D721Med (cell line): ENCODE measurements around the gene CBLC.
"Not testable (repeated sequence)": the region's sequence is repeated elsewhere in the genome, so short reads cannot be mapped to it uniquely, and the experiment has no call there.

ENCODE experiments used
- DNase-seq: peaks from one replicate; pipeline ENCODE4 v3.0.0; 2011; ENCODE audit warnings: low spot score; ENCODE audit not compliant: insufficient read length
- FAIRE-seq: peaks from 2 replicates; lab custom pipeline; 2011; peaks lifted over from hg19 to GRCh38; lab: Jason Lieb, UNC
- TF ChIP-seq, protein P1 (sequence below): IDR thresholded peaks from 2 replicates; pipeline ENCODE4 v1.5.1; 2012; ENCODE audit warnings: mild to moderate bottlenecking, control low read depth; ENCODE audit not compliant: insufficient read depth; ENCODE audit errors: missing control alignments

Gene CBLC

DNA sequence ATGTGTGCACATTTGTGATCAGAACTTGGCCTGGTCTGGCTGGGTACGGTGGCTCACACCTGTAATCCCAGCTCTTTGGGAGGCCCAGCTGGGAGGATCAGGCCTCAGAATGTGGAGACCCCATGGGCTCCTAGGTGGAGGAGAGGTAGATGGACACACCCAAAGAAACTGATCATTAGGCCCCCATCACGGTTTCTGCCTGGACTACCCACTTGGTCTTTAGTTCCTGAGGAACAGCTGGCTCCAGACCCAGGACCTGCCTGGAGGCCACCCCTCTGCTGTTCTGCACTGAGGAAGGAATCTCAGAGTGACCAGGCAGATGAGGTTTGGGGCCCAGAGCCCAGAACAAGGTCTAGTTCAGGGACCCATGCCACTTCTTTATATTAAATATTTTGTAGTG, 1.5 kb downstream of the CBLC start:
- FAIRE-seq (no peak), DNase-seq (no peak)
- TF ChIP-seq, protein P1, sequence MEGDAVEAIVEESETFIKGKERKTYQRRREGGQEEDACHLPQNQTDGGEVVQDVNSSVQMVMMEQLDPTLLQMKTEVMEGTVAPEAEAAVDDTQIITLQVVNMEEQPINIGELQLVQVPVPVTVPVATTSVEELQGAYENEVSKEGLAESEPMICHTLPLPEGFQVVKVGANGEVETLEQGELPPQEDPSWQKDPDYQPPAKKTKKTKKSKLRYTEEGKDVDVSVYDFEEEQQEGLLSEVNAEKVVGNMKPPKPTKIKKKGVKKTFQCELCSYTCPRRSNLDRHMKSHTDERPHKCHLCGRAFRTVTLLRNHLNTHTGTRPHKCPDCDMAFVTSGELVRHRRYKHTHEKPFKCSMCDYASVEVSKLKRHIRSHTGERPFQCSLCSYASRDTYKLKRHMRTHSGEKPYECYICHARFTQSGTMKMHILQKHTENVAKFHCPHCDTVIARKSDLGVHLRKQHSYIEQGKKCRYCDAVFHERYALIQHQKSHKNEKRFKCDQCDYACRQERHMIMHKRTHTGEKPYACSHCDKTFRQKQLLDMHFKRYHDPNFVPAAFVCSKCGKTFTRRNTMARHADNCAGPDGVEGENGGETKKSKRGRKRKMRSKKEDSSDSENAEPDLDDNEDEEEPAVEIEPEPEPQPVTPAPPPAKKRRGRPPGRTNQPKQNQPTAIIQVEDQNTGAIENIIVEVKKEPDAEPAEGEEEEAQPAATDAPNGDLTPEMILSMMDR: no peak

DNA sequence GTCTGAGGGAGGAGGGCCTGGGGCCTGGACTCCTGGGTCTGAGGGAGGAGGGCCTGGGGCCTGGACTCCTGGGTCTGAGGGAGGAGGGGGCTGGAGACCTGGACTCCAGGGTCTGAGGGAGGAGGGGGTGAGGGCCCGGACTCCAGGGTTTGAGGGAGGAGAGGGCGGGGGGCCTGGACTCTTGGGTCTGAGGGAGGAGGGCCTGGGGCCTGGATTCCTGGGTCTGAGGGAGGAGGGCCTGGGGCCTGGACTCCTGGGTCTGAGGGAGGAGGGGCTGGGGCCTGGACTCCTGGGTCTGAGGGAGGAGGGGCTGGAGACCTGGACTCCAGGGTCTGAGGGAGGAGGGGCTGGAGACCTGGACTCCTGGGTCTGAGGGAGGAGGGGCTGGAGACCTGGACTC, 4.0 kb downstream of the CBLC start:
- not testable (repeated sequence) for FAIRE-seq, DNase-seq

DNA sequence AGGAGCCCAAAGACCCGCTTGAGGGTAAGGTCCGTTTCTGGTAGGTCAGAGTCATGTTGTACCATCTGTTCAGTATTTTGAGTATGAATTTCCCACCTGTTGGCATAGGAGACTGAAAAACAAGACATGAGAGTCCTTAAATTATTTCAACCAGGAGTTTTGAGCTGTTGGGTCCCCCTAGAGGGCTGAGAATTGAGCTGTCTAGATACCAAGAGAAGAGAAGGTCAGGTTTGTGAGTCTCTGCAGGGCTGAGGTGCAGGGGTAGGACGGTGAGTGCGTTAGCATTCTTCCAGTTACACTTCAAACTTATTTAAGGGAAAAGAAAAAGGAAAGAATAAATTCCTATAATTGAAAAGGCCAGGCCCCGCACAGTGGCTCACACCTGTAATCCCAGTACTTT, 5.0 kb downstream of the CBLC start:
- no peak for FAIRE-seq
- TF ChIP-seq, protein P1: no peak
- no peak for DNase-seq

DNA sequence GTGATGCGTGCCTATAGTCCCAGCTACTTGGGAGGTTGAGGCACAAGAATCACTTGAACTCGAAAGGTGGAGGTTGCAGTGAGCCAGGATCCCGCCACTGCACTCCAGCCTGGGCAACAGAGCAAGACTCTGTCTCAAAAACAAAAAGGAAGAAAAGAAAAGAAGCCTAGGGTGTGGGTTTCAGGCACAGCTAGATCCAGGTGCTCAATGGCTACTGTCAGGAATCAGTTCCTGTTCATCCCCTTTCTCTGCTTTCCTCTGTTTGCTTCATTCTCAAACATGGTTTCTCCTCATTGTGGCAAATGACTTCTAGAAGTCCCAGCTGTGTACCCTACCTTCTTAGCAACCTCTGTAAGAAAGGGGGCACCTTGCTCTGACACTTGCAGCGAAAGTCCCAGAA, 5.9 kb downstream of the CBLC start:
- FAIRE-seq (no peak), DNase-seq (no peak)
- TF ChIP-seq, protein P1: no peak

DNA sequence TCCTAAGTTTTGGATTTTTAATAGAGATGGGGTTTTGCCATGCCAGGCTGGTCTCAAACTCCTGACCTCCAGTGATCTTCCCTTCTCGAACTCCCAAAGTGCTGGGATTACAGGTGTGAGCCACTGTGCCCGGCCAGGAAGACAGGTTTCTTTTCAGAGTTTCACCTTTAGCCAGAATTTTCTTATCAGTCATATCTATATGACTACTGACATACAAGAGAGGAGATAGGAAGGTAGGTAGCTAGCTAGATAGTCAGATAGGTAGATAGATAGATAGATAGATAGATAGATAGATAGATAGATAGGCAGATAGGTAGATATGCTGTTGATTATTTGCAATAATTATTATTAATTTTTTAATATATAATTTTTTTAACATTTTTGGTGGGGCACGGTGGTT, 7.6 kb downstream of the CBLC start:
- no peak for FAIRE-seq
- TF ChIP-seq, protein P1: no peak

DNA sequence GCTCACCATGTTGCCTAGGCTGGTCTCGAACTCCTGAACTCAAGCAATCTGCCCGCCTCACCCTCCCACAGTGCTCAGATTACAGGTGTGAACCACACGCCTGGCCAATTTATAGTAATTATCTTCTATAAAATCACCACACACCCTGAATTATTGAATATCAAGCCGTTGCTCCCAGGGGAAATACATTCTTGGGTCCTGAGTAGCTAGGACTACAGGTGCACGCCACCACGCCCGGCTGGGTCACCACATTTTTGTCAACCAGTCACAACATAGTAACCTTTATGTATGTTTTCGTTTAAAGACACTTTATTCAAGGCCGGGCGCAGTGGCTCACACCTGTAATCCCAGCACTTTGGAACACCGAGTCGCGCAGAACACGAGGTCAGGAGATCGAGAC, 8.3 kb downstream of the CBLC start:
- TF ChIP-seq, protein P1: no peak
- DNase-seq (no peak), FAIRE-seq (no peak)

More for the DNA sequence above, 7.6 kb downstream of the CBLC start:
- DNase-seq: no peak

DNA sequence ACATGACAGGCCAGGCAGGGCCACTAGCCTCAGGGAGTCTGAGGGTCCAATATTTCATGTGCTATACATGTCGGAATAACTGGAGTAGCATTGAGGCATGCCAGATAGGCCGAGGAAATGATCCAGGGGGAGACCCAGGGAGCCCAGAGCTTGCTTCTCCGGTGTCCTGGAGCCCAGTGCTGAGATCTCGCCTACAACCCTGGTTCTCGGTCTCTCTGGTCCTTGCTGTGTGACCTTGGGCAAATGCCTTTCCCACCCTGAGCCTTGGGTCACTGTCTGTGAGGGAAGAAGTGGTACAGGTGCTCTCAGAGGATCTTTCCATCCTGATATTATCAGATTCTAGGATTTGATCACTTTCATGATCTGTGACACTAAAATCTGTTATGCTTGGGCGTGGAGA, 11.3 kb downstream of the CBLC start:
- DNase-seq (no peak), FAIRE-seq (no peak)
- TF ChIP-seq, protein P1: no peak

DNA sequence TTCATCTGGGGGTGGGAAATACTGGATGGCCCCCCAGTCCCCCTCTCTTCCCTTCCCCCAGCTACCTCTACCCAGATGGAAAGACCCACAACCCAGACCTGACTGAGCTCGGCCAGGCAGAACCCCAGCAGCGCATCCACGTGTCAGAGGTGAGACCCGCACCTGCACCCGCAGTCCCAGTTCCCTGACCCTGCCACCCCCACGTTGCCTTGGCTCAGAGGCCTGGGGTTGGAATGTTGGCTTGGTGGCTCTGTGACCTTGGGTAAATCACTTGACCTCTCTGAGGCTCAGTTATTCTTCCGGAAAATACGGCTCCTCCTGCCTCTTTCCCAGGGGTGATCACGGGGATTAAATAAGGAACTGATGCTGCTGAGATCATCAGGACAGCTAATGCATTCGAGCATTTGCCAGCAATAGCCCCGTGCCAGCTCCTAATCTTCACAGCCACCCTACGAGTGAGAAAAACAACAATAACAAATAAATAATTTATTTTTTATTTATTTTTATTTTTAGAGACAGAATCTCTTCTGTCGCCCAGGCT, 12.3 kb downstream of the CBLC start:
- FAIRE-seq (no peak), DNase-seq (no peak)
- TF ChIP-seq, protein P1: no peak
